Measurements from ENCODE around the gene KLHL3. TPM values are rescaled to one million over a fixed set of nuclear protein-coding genes. Genes with fewer than 3 reads are reported as not detected.

The KLHL3 gene
- total and polyA plus RNA-seq, 2 experiments from 2014 or later = 4.9 to 10.8 TPM

DNA sequence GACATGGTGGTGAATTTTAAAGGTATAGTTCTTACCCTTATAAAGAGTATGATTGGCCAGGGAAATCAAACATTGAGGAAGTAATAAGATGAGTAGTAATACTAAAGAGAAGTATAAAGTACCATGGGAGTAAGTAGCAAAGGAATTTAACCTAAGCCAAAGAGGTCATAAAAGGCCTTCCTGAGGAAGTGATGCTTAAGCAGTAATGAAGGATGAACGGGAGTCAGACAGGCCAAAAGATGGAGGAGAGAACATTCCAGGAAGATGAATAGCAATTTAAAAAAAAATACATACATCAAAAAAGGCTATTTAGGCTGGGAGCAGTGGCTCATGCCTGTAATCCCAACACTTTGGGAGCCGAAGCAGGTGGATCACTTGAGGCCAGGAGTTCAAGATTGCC lies 29.0 kb downstream of the KLHL3 start:
- ATAC-seq (no peak), DNase-seq (ENCODE audit: low spot score) (no peak)
- Histone ChIP-seq H3K4me1 (ENCODE audit: insufficient read depth) (no peaks in the 10 kb centered on the region), H3K4me2 (no peak overlapping the region), H2AFZ (no peak overlapping the region), H3F3A (replicated peaks; ENCODE audit: low read depth) (no peaks in the 10 kb centered on the region), H3K4me3 (no peak overlapping the region), H3K27me3 (ENCODE audit: insufficient read depth) (no peaks in the 10 kb centered on the region), H3K9me2 (ENCODE audit: insufficient read depth) (no peaks in the 10 kb centered on the region), H3K27ac (ENCODE audit: low read depth) (no peak overlapping the region), H3K36me3 (ENCODE audit: insufficient read depth) (no peaks in the 10 kb centered on the region), H3K79me2 (replicated peaks; ENCODE audit: insufficient read depth) (no peaks in the 10 kb centered on the region), H4K20me1 (replicated peaks; ENCODE audit: insufficient read depth) (no peaks in the 10 kb centered on the region)
- Mint-ChIP-seq H3K4me3 (no peak overlapping the region), H3K36me3 (ENCODE audit: low read depth) (peaks cover 11% of the 10 kb centered on the region; the same call in 2 of the 3 replicates), H3K27ac (no peak overlapping the region), H3K4me1 (no peaks in the 10 kb centered on the region), H3K27me3 (ENCODE audit: insufficient read depth, low read depth, poor library complexity) (no peaks in the 10 kb centered on the region), H3K9me3 (no peaks in the 10 kb centered on the region)
- TF ChIP-seq EZH2phosphoT487 (IDR thresholded peaks at IDR 0.05; ENCODE audit: unreplicated experiment) = no peak
- TF ChIP-seq ZNF114 (CRISPR knock-in tag; IDR thresholded peaks at IDR 0.05) = no peak
- TF ChIP-seq JUNB (IDR thresholded peaks at IDR 0.05; ENCODE audit: unreplicated experiment) = no peak
- TF ChIP-seq ZNF462 (CRISPR knock-in tag; IDR thresholded peaks at IDR 0.05) = no peak
- TF ChIP-seq EZH2 (IDR thresholded peaks at IDR 0.05; ENCODE audit: low read depth, unreplicated experiment) = no peak

- no peaks in the 10 kb centered on the region for H3K36me3 ChIP-seq (ENCODE audit: insufficient read depth)
- no peaks in the 10 kb centered on the region for H3K4me1 ChIP-seq (ENCODE audit: insufficient read depth)
- H2AFZ ChIP-seq = no peak overlapping the region
- no peaks in the 10 kb centered on the region for H3K79me2 ChIP-seq (replicated peaks; ENCODE audit: insufficient read depth)
- no peaks in the 10 kb centered on the region for H3K9me2 ChIP-seq (ENCODE audit: insufficient read depth)
- H3K4me1 Mint-ChIP-seq = no peaks in the 10 kb centered on the region
- no peaks in the 10 kb centered on the region for H3F3A ChIP-seq (replicated peaks; ENCODE audit: low read depth)
- no peak overlapping the region for H3K4me3 Mint-ChIP-seq
- DNase-seq (ENCODE audit: low spot score) (no peak), ATAC-seq (no peak)
- no peak overlapping the region for H3K4me3 ChIP-seq
- H3K27me3 Mint-ChIP-seq (ENCODE audit: insufficient read depth, low read depth, poor library complexity) = no peaks in the 10 kb centered on the region
- peaks cover 11% of the 10 kb centered on the region; the same call in 2 of the 3 replicates for H3K36me3 Mint-ChIP-seq (ENCODE audit: low read depth)
- H3K27ac ChIP-seq (ENCODE audit: low read depth) = no peak overlapping the region
- H3K4me2 ChIP-seq = no peak overlapping the region
- H3K27ac Mint-ChIP-seq = no peak overlapping the region
- H3K9me3 Mint-ChIP-seq = no peaks in the 10 kb centered on the region
- no peaks in the 10 kb centered on the region for H4K20me1 ChIP-seq (replicated peaks; ENCODE audit: insufficient read depth)
- no peaks in the 10 kb centered on the region for H3K27me3 ChIP-seq (ENCODE audit: insufficient read depth)
- TF ChIP-seq ZNF462 (CRISPR knock-in tag; IDR thresholded peaks at IDR 0.05) (no peak), ZNF114 (CRISPR knock-in tag; IDR thresholded peaks at IDR 0.05) (no peak)
These were observed 30.8 kb downstream of the KLHL3 start for GRCh38 chr5:137705106-137705505.

All from GM23338 (cell line).